AG08395 (cell line): ENCODE data around the gene DNAH2.
A peak's percentile ranks its signal among the peaks of the same experiment; 100 is the strongest.

ENCODE experiments used
- DNase-seq: peaks from one replicate; pipeline ENCODE4 v3.0.0; 2012; ENCODE audit warnings: mixed read lengths, low spot score

DNAH2 gene

DNA sequence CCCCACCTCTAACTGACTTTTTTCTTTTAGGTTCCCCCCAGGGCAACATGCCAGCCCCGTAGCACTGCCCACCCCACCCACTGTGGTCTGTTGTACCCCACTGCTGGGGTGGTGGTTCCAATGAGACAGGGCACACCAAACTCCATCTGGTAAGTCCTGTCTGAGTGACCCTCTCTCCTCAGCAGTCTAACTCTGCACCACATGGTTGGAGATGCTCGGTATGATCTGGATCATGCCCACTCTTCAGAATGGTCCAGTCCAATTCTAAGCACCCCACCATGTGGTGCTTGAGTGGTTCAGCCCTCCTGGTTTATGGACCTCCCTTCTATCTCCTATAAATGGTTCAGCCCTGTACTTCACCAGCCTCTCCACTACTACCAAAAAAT, 122.3 kb downstream of the DNAH2 start:
- DNase-seq = no peak

- no peak for DNase-seq
Measured at GRCh38 chr17:7840441-7840840, 122.9 kb downstream of the DNAH2 start.

DNA sequence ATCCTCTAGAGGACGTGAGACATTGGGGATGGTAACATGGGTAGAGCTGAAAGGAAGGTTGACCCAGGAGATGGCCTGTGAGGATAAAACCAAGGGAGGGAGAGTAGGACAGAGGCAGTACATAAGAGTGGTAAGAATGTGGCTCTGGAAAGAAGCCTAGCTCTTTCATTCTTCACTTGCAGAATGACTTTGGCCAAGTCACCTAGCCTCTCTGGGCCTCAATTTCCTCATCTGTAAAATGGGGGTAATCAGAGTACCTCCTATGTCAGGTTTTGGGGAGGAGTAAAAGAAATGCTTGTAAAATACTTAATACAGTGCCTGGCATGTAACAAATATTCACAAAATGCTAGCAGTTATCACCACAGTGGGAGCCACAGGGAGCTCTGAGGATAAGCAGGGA, 123.3 kb downstream of the DNAH2 start:
- DNase-seq = no peak

DNA sequence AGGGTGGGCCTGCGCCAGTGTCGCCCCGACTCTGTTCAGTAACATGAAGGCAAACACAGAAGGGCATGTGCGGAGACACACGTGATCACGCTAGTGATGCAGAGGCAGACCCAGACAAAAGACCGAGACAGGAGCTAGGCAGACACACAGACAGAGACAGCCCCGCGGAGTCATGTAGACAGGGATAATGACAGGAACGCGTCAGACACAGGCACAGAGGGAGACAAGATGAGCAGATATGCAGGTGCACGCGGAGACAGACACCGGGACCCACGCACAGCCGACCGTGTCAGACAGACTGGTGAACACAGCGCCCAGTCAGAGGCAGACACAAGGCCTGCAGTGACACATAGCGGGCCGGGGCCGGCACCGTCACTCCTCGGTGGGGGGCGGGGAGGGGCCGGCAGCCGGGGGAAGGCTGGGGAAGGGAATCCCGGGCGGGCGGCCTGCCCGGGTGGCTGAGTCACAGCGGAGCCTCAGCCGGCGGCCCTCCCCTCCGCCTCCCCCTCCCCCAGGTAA, 123.9 kb downstream of the DNAH2 start:
- peak; percentile 89 for DNase-seq

DNA sequence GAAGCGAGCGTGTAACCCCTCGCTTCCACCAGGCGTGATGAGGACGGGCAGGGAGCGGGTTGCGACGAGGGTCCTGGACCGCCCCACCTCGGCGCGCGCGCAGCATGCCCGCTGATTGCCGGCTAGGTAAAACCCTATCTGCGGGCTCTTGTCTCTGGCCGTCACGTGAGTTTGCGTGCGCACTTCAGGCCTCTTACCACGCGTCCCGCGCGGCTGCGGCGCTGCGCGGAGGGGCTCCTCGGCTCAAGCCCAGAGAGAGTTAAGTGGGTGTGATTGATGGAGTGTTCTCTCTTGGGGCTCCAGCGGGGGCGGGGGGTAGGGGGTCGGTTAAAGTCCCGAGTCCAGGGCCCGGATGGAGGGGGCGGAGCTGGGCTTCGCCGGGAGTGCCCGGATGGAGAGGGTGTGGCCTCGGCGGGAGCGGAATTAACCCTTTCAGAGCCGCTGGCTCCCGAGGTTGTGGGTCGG, 124.4 kb downstream of the DNAH2 start:
- peak; percentile 85 for DNase-seq

- DNase-seq = peak; percentile 62
Measured at GRCh38 chr17:7842380-7843256, 125.1 kb downstream of the DNAH2 start.

GRCh38 chr17:7843257-7843535, 125.7 kb downstream of the DNAH2 start:
- no peak for DNase-seq

GRCh38 chr17:7843536-7844291, 126.2 kb downstream of the DNAH2 start:
- DNase-seq = peak; percentile 70

DNA sequence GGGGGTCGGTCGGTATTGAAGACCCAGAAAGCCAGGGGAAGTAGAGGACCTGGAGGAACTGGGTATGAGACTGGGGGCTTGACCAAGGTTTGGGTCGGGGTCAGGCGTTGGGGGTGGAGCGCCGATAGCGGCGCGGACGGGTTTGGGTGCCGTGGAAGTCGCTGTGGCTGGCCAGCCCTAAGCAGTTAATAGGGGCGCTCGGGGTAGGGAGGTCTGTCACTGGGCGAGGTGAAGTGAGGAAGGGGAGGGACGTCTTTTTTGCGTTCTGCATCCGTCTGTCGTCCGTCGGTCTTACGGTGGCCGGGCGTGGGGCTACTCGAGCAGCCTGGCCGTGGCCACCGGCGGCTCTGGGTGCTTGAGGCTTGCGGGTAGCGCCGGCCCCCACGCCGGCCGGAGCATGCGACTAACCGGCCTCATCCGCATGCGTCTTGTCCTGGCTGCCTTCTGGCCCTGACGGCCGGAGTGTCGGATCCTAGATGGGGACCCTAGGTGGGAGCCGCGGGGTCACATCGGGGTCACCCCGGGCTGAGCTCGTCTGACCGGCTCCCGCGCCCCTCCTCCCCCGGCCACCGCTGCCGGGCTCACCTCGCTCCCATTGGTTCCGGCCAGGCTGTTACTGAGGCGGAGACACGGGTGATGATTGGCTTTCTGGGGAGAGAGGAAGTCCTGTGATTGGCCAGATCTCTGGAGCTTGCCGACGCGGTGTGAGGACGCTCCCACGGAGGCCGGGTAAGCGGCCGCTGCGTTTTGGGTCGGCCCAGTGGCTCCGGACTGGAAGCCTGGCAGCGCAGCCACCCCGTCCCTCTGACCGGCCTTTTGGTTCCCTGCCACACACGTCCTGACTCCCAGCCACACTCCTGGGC, 127.0 kb downstream of the DNAH2 start:
- peak; percentile 94 for DNase-seq

- DNase-seq = no peak
Measured at GRCh38 chr17:7845359-7846062, 128.0 kb downstream of the DNAH2 start.

DNA sequence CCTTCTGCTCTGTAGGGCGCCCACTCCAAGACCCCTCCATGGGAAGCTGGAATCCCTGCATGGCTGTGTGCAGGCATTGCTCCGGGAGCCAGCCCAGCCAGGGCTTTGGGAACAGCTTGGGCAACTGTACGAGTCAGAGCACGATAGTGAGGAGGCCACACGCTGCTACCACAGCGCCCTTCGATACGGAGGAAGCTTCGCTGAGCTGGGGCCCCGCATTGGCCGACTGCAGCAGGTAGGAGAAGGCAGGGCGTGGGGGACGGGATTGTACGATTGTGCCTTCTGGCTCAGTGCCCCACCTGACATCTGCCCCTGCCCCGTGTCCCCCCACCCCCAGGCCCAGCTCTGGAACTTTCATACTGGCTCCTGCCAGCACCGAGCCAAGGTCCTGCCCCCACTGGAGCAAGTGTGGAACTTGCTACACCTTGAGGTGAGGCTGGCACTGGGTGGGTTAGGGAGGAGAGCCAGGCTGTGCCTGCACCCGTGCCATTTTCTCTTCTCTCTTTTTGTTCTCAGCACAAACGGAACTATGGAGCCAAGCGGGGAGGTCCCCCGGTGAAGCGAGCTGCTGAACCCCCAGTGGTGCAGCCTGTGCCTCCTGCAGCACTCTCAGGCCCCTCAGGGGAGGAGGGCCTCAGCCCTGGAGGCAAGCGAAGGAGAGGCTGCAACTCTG, 128.7 kb downstream of the DNAH2 start:
- DNase-seq = no peak

- no peak for DNase-seq
Measured at GRCh38 chr17:7846765-7847661, 129.5 kb downstream of the DNAH2 start.

GRCh38 chr17:7848131-7848579, 130.6 kb downstream of the DNAH2 start:
- no peak for DNase-seq

- no peak for DNase-seq
Measured at GRCh38 chr17:7848739-7849129, 131.2 kb downstream of the DNAH2 start.

DNA sequence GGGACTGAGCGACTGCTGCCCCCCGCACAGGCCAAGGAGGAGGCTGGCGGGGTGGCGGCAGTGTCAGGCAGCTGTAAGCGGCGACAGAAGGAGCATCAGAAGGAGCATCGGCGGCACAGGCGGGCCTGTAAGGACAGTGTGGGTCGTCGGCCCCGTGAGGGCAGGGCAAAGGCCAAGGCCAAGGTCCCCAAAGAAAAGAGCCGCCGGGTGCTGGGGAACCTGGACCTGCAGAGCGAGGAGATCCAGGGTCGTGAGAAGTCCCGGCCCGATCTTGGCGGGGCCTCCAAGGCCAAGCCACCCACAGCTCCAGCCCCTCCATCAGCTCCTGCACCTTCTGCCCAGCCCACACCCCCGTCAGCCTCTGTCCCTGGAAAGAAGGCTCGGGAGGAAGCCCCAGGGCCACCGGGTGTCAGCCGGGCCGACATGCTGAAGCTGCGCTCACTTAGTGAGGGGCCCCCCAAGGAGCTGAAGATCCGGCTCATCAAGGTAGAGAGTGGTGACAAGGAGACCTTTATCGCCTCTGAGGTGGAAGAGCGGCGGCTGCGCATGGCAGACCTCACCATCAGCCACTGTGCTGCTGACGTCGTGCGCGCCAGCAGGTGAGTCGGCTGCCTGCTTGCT, 131.7 kb downstream of the DNAH2 start:
- DNase-seq = no peak

DNA sequence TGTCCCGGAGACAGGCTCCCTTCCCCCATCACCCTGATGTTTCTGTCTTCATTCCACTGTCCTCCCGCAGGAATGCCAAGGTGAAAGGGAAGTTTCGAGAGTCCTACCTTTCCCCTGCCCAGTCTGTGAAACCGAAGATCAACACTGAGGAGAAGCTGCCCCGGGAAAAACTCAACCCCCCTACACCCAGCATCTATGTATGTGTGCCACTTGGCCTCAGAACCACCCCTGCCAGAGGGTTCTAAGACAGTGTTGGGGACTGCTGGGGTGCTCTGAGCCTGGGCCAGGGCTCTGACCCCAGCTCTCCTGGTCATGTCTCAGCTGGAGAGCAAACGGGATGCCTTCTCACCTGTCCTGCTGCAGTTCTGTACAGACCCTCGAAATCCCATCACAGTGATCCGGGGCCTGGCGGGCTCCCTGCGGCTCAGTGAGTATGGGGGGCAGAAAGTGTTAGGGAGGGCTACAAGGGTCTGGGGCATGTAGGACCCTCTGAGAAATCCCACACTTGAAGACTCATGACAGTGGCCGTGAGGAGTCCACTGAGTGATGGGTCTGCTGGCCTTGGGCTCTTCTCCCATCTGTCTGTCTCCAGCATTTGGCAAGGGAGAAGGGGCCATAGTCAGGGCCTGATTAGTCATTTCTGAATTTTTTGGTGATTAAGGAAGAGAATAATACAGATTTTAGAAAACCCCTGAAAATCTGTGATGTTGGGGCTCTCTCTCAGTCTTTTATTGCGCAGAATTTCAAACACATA, 132.4 kb downstream of the DNAH2 start:
- DNase-seq = no peak

DNA sequence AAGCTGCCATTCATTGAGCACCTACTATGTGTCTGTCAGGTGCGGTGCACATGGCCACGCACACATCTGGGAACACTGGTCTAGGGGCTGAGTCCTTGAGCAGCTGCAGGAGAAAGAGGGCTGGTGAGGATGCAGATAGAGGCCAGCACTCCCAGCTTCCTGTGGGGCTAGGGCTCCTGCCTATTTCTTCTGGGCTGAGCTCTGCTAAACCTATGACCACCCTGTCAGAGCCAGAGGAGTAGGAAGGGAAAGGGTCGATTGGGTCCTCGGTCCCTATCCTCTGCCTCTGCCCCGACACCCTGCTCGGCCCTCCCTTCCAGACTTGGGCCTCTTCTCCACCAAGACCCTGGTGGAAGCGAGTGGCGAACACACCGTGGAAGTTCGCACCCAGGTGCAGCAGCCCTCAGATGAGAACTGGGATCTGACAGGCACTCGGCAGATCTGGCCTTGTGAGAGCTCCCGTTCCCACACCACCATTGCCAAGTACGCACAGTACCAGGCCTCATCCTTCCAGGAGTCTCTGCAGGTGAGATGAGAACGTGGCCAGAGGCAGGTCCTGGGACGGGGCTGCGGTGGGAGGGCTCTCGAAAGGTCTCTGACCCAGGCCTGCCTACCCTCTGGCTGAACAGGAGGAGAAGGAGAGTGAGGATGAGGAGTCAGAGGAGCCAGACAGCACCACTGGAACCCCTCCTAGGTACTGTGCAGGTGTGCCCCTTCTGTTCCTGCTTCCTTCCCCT, 133.3 kb downstream of the DNAH2 start:
- no peak for DNase-seq
